ENCODE results near the gene ASAP2.
"Not testable (repeated sequence)": the region's sequence is repeated elsewhere in the genome, so short reads cannot be mapped to it uniquely, and the experiment has no call there.

The ASAP2 gene

GRCh38 chr2:9211496-9211895 is 4.9 kb downstream of the ASAP2 start:
- DNase-seq (ENCODE audit: low read depth, low spot score), result no peak

- DNase-seq (ENCODE audit: low read depth, low spot score), result no peak
Measured at GRCh38 chr2:9212010-9212635, 5.5 kb downstream of the ASAP2 start.

- no peak for DNase-seq (ENCODE audit: low read depth, low spot score)
Measured at GRCh38 chr2:9212661-9213411, 6.2 kb downstream of the ASAP2 start.

- no peak for DNase-seq (ENCODE audit: low read depth, low spot score)
Measured at GRCh38 chr2:9213477-9214051, 7.0 kb downstream of the ASAP2 start.

GRCh38 chr2:9214873-9215272 is 8.3 kb downstream of the ASAP2 start:
- no peak for DNase-seq (ENCODE audit: low read depth, low spot score)

GRCh38 chr2:9215680-9216079 is 9.1 kb downstream of the ASAP2 start:
- peak; percentile 49 for DNase-seq (ENCODE audit: low read depth, low spot score)

- DNase-seq (ENCODE audit: low read depth, low spot score), result not testable (repeated sequence)
Measured at GRCh38 chr2:9216143-9216542, 9.5 kb downstream of the ASAP2 start.

GRCh38 chr2:9217838-9218770 is 11.5 kb downstream of the ASAP2 start:
- no peak for DNase-seq (ENCODE audit: low read depth, low spot score)

GRCh38 chr2:9219027-9219445 is 12.4 kb downstream of the ASAP2 start:
- DNase-seq (ENCODE audit: low read depth, low spot score), result no peak

- no peak for DNase-seq (ENCODE audit: low read depth, low spot score)
Measured at GRCh38 chr2:9220201-9220600, 13.6 kb downstream of the ASAP2 start.

- DNase-seq (ENCODE audit: low read depth, low spot score), result no peak
Measured at GRCh38 chr2:9221223-9221622, 14.6 kb downstream of the ASAP2 start.

GRCh38 chr2:9222239-9222892 is 15.8 kb downstream of the ASAP2 start:
- DNase-seq (ENCODE audit: low read depth, low spot score), result peak; percentile 66

- no peak for DNase-seq (ENCODE audit: low read depth, low spot score)
Measured at GRCh38 chr2:9222893-9223287, 16.3 kb downstream of the ASAP2 start.

GRCh38 chr2:9225806-9226205 is 19.2 kb downstream of the ASAP2 start:
- DNase-seq (ENCODE audit: low read depth, low spot score), result no peak

- no peak for DNase-seq (ENCODE audit: low read depth, low spot score)
Measured at GRCh38 chr2:9226458-9227380, 20.1 kb downstream of the ASAP2 start.

- DNase-seq (ENCODE audit: low read depth, low spot score), result peak; percentile 60
Measured at GRCh38 chr2:9228088-9228751, 21.6 kb downstream of the ASAP2 start.

- DNase-seq (ENCODE audit: low read depth, low spot score), result no peak
Measured at GRCh38 chr2:9228781-9229469, 22.3 kb downstream of the ASAP2 start.

- no peak for DNase-seq (ENCODE audit: low read depth, low spot score)
Measured at GRCh38 chr2:9229470-9229820, 22.8 kb downstream of the ASAP2 start.

All from astrocyte of the hippocampus (primary cell).